ENCODE results near the gene UBL4A. TPM values are rescaled to one million over a fixed set of nuclear protein-coding genes. Genes with fewer than 3 reads are reported as not detected.

The UBL4A gene
- polyA plus RNA-seq (2012; ENCODE audit: low read depth, missing spikeins) = 16.6 TPM

- no peak for TF ChIP-seq TAF1 (IDR thresholded peaks at IDR 0.05; ENCODE audit: low read depth, low read length)
- no peak for TF ChIP-seq SPI1 (IDR thresholded peaks at IDR 0.05; ENCODE audit: low read depth, low read length)
- TF ChIP-seq POLR2AphosphoS5 (IDR thresholded peaks at IDR 0.05; ENCODE audit: low read depth, low read length) = no peak
- TF ChIP-seq POU2F2 (IDR thresholded peaks at IDR 0.05; ENCODE audit: low read depth, low read length) = no peak
- TF ChIP-seq POLR2A (IDR thresholded peaks at IDR 0.05; ENCODE audit: low read depth, low read length) = no peak
- no peak for TF ChIP-seq PAX5 (IDR thresholded peaks at IDR 0.05; ENCODE audit: insufficient read depth, low read length, severe bottlenecking)
- DNase-seq (ENCODE audit: insufficient read length, low spot score) = peak; percentile 62
- no peak for FAIRE-seq
Observed at GRCh38 chrX:154486396-154487207, at the start of gene UBL4A. TSS of gene UBL4A (minus strand) at chrX:154486615. CDS start at chrX:154486584, 31 bp downstream.

GRCh38 chrX:154535892-154536291, 49.5 kb upstream of the UBL4A start:
- FAIRE-seq = no peak
- no peak for DNase-seq (ENCODE audit: insufficient read length, low spot score)
- TF ChIP-seq SPI1 (IDR thresholded peaks at IDR 0.05; ENCODE audit: low read depth, low read length) (no peak), PAX5 (IDR thresholded peaks at IDR 0.05; ENCODE audit: insufficient read depth, low read length, severe bottlenecking) (no peak), POLR2A (IDR thresholded peaks at IDR 0.05; ENCODE audit: low read depth, low read length) (no peak), POLR2AphosphoS5 (IDR thresholded peaks at IDR 0.05; ENCODE audit: low read depth, low read length) (no peak), POU2F2 (IDR thresholded peaks at IDR 0.05; ENCODE audit: low read depth, low read length) (no peak), TAF1 (IDR thresholded peaks at IDR 0.05; ENCODE audit: low read depth, low read length) (no peak)

GRCh38 chrX:154534526-154535322, 48.3 kb upstream of the UBL4A start:
- DNase-seq (ENCODE audit: insufficient read length, low spot score) (peak; percentile 80), FAIRE-seq (peak; percentile 100)
- peak; percentile 94 for TF ChIP-seq PAX5 (IDR thresholded peaks at IDR 0.05; ENCODE audit: insufficient read depth, low read length, severe bottlenecking)
- no peak for TF ChIP-seq POLR2A (IDR thresholded peaks at IDR 0.05; ENCODE audit: low read depth, low read length)
- TF ChIP-seq TAF1 (IDR thresholded peaks at IDR 0.05; ENCODE audit: low read depth, low read length) = no peak

GRCh38 chrX:154532690-154533089, 46.3 kb upstream of the UBL4A start:
- FAIRE-seq (no peak), DNase-seq (ENCODE audit: insufficient read length, low spot score) (no peak)
- no peak for TF ChIP-seq POLR2AphosphoS5 (IDR thresholded peaks at IDR 0.05; ENCODE audit: low read depth, low read length)
- TF ChIP-seq SPI1 (IDR thresholded peaks at IDR 0.05; ENCODE audit: low read depth, low read length) = no peak

GRCh38 chrX:154531626-154532025, 45.2 kb upstream of the UBL4A start:
- no peak for DNase-seq (ENCODE audit: insufficient read length, low spot score)
- no peak for FAIRE-seq
- TF ChIP-seq POLR2AphosphoS5 (IDR thresholded peaks at IDR 0.05; ENCODE audit: low read depth, low read length) = no peak
- TF ChIP-seq POU2F2 (IDR thresholded peaks at IDR 0.05; ENCODE audit: low read depth, low read length) = no peak
- TF ChIP-seq SPI1 (IDR thresholded peaks at IDR 0.05; ENCODE audit: low read depth, low read length) = no peak
- TF ChIP-seq POLR2A (IDR thresholded peaks at IDR 0.05; ENCODE audit: low read depth, low read length) = no peak
- TF ChIP-seq PAX5 (IDR thresholded peaks at IDR 0.05; ENCODE audit: insufficient read depth, low read length, severe bottlenecking) = no peak
- no peak for TF ChIP-seq TAF1 (IDR thresholded peaks at IDR 0.05; ENCODE audit: low read depth, low read length)

GRCh38 chrX:154530286-154530685, 43.9 kb upstream of the UBL4A start:
- DNase-seq (ENCODE audit: insufficient read length, low spot score) = no peak
- no peak for FAIRE-seq
- TF ChIP-seq PAX5 (IDR thresholded peaks at IDR 0.05; ENCODE audit: insufficient read depth, low read length, severe bottlenecking) (no peak), POLR2A (IDR thresholded peaks at IDR 0.05; ENCODE audit: low read depth, low read length) (no peak), POU2F2 (IDR thresholded peaks at IDR 0.05; ENCODE audit: low read depth, low read length) (no peak), TAF1 (IDR thresholded peaks at IDR 0.05; ENCODE audit: low read depth, low read length) (no peak), POLR2AphosphoS5 (IDR thresholded peaks at IDR 0.05; ENCODE audit: low read depth, low read length) (no peak), SPI1 (IDR thresholded peaks at IDR 0.05; ENCODE audit: low read depth, low read length) (no peak)

GRCh38 chrX:154529206-154529612, 42.8 kb upstream of the UBL4A start:
- DNase-seq (ENCODE audit: insufficient read length, low spot score) (no peak), FAIRE-seq (no peak)
- TF ChIP-seq SPI1 (IDR thresholded peaks at IDR 0.05; ENCODE audit: low read depth, low read length) (no peak), PAX5 (IDR thresholded peaks at IDR 0.05; ENCODE audit: insufficient read depth, low read length, severe bottlenecking) (no peak)

GRCh38 chrX:154526901-154527675, 40.7 kb upstream of the UBL4A start:
- peak; percentile 43 for DNase-seq (ENCODE audit: insufficient read length, low spot score)
- FAIRE-seq = peak; percentile 71
- TF ChIP-seq POLR2AphosphoS5 (IDR thresholded peaks at IDR 0.05; ENCODE audit: low read depth, low read length) = 0 out of 2 replicates have a peak, but pooled peaks have one; percentile 27
- no peak for TF ChIP-seq PAX5 (IDR thresholded peaks at IDR 0.05; ENCODE audit: insufficient read depth, low read length, severe bottlenecking)
- peak; percentile 54 for TF ChIP-seq POLR2A (IDR thresholded peaks at IDR 0.05; ENCODE audit: low read depth, low read length)
- no peak for TF ChIP-seq SPI1 (IDR thresholded peaks at IDR 0.05; ENCODE audit: low read depth, low read length)
